SH-SY5Y (cell line): Measurements from ENCODE around the gene TRIB2.

Experiments used
- GATA2 ChIP-seq: IDR thresholded peaks from 2 replicates; pipeline ENCODE4 v1.6.1; 2011; ENCODE audit warnings: mild to moderate bottlenecking, low read depth, low read length
- GATA3 ChIP-seq: IDR thresholded peaks from 2 replicates; pipeline ENCODE4 v1.6.1; 2011; ENCODE audit warnings: low read depth, mild to moderate bottlenecking, low read length, moderate library complexity

TRIB2 gene

GRCh38 chr2:12716282-12717190 is at the start of gene TRIB2:
TRIB2 (plus strand) TSS chr2:12716936; CDS start chr2:12718308, 1,372 bp downstream.
- 0 out of 2 replicates have a peak, but pooled peaks have one; percentile 22 for TF ChIP-seq GATA2
- TF ChIP-seq GATA3, result no peak

- TF ChIP-seq GATA3 (no peak), GATA2 (no peak)
Measured at GRCh38 chr2:12669036-12669435, 47.7 kb upstream of the TRIB2 start.

GRCh38 chr2:12672711-12673315 is 43.9 kb upstream of the TRIB2 start:
- TF ChIP-seq GATA3 (no peak), GATA2 (no peak)

GRCh38 chr2:12674644-12675328 is 42.0 kb upstream of the TRIB2 start:
- TF ChIP-seq GATA2, result no peak
- no peak for TF ChIP-seq GATA3

GRCh38 chr2:12675352-12675795 is 41.4 kb upstream of the TRIB2 start:
- TF ChIP-seq GATA3 (no peak), GATA2 (no peak)

GRCh38 chr2:12675801-12676200 is 40.9 kb upstream of the TRIB2 start:
- TF ChIP-seq GATA3 (no peak), GATA2 (no peak)

GRCh38 chr2:12676771-12677170 is 40.0 kb upstream of the TRIB2 start:
- TF ChIP-seq GATA2, result no peak

- TF ChIP-seq GATA2, result no peak
- no peak for TF ChIP-seq GATA3
Measured at GRCh38 chr2:12678186-12678585, 38.5 kb upstream of the TRIB2 start.

- TF ChIP-seq GATA3, result no peak
- TF ChIP-seq GATA2, result no peak
Measured at GRCh38 chr2:12679550-12680072, 37.1 kb upstream of the TRIB2 start.

- TF ChIP-seq GATA3 (no peak), GATA2 (no peak)
Measured at GRCh38 chr2:12682017-12682416, 34.7 kb upstream of the TRIB2 start.

- no peak for TF ChIP-seq GATA3
- TF ChIP-seq GATA2, result no peak
Measured at GRCh38 chr2:12683457-12684100, 33.2 kb upstream of the TRIB2 start.

- no peak for TF ChIP-seq GATA3
- TF ChIP-seq GATA2, result no peak
Measured at GRCh38 chr2:12684471-12684936, 32.2 kb upstream of the TRIB2 start.

- TF ChIP-seq GATA2 (no peak), GATA3 (no peak)
Measured at GRCh38 chr2:12685145-12685544, 31.6 kb upstream of the TRIB2 start.
